Measurements from ENCODE around the gene NBR1. TPM values are rescaled to one million over a fixed set of nuclear protein-coding genes. Genes with fewer than 3 reads are reported as not detected.

NBR1 gene
- total RNA-seq, 1 donor from 2014 or later, result 56.1 TPM

GRCh38 chr17:43211123-43211479 is 40.1 kb downstream of the NBR1 start:
- H3K4me3 Mint-ChIP-seq, result peak overlapping the region; percentile 97
- H3K4me1 Mint-ChIP-seq (ENCODE audit: low read depth), result peaks cover 34% of the 10 kb centered on the region
- H3K27me3 Mint-ChIP-seq (ENCODE audit: insufficient read depth), result no peaks in the 10 kb centered on the region
- no peak for DNase-seq (ENCODE audit: low spot score)
- peaks cover 26% of the 10 kb centered on the region for H3K36me3 Mint-ChIP-seq (ENCODE audit: low read depth)
- peak overlapping the region; percentile 90 for H3K27ac Mint-ChIP-seq
- intact Hi-C loops (cut with micrococcal nuclease), result loop anchor here (1.0 to 5.0 kb wide), 5 partner anchors 41 to 213 kb away; partner anchors contain the start of genes BRCA1, RPL27 and VAT1
- no peaks in the 10 kb centered on the region for H3K9me3 Mint-ChIP-seq

GRCh38 chr17:43211480-43212402 is 40.7 kb downstream of the NBR1 start, which contains the start of gene TMEM106A:
Gene TMEM106A (plus strand): TSS chr17:43211875. CDS start chr17:43213042, 1,167 bp downstream.
- Mint-ChIP-seq H3K4me1 (ENCODE audit: low read depth) (peaks cover 35% of the 10 kb centered on the region), H3K9me3 (no peaks in the 10 kb centered on the region), H3K36me3 (ENCODE audit: low read depth) (peaks cover 28% of the 10 kb centered on the region), H3K4me3 (peak within 1 kb of the TSS; percentile 97), H3K27me3 (ENCODE audit: insufficient read depth) (no peaks in the 10 kb centered on the region), H3K27ac (peak within 1 kb of the TSS; percentile 90)
- intact Hi-C loops (cut with micrococcal nuclease), result loop anchor here (1.0 to 5.0 kb wide), 5 partner anchors 41 to 213 kb away; partner anchors contain the start of genes BRCA1, RPL27 and VAT1
- DNase-seq (ENCODE audit: low spot score), result peak; percentile 60

- no peaks in the 10 kb centered on the region for H3K27me3 Mint-ChIP-seq (ENCODE audit: insufficient read depth)
- H3K9me3 Mint-ChIP-seq, result no peaks in the 10 kb centered on the region
- no peak for DNase-seq (ENCODE audit: low spot score)
- H3K27ac Mint-ChIP-seq, result peak overlapping the region; percentile 90
- intact Hi-C loops (cut with micrococcal nuclease), result loop anchor here (5.0 kb wide), 1 partner anchor 191 kb away; the partner anchor contains the start of gene VAT1
- peaks cover 24% of the 10 kb centered on the region for H3K36me3 Mint-ChIP-seq (ENCODE audit: low read depth)
- peak overlapping the region; percentile 97 for H3K4me3 Mint-ChIP-seq
- H3K4me1 Mint-ChIP-seq (ENCODE audit: low read depth), result peaks cover 46% of the 10 kb centered on the region
Measured at GRCh38 chr17:43212641-43213490, 41.9 kb downstream of the NBR1 start.

GRCh38 chr17:43213545-43213944 is 42.5 kb downstream of the NBR1 start:
- Mint-ChIP-seq H3K27me3 (ENCODE audit: insufficient read depth) (no peaks in the 10 kb centered on the region), H3K9me3 (no peaks in the 10 kb centered on the region), H3K36me3 (ENCODE audit: low read depth) (peaks cover 22% of the 10 kb centered on the region), H3K4me1 (ENCODE audit: low read depth) (peaks cover 49% of the 10 kb centered on the region), H3K4me3 (peak overlapping the region; percentile 97), H3K27ac (peak overlapping the region; percentile 42)
- intact Hi-C loops (cut with micrococcal nuclease), result loop anchor here (5.0 kb wide), 1 partner anchor 191 kb away; the partner anchor contains the start of gene VAT1
- DNase-seq (ENCODE audit: low spot score), result no peak

- no peaks in the 10 kb centered on the region for H3K9me3 Mint-ChIP-seq
- no peak for DNase-seq (ENCODE audit: low spot score)
- no peak overlapping the region for H3K4me3 Mint-ChIP-seq
- H3K27me3 Mint-ChIP-seq (ENCODE audit: insufficient read depth), result no peaks in the 10 kb centered on the region
- H3K27ac Mint-ChIP-seq, result no peak overlapping the region
- peaks cover 49% of the 10 kb centered on the region for H3K4me1 Mint-ChIP-seq (ENCODE audit: low read depth)
- intact Hi-C loops (cut with micrococcal nuclease), result no loop called here
- peaks cover 22% of the 10 kb centered on the region for H3K36me3 Mint-ChIP-seq (ENCODE audit: low read depth)
Measured at GRCh38 chr17:43215341-43215740, 44.3 kb downstream of the NBR1 start.

GRCh38 chr17:43216369-43216761 is 45.4 kb downstream of the NBR1 start:
- intact Hi-C loops (cut with micrococcal nuclease), result no loop called here
- peaks cover 20% of the 10 kb centered on the region for H3K36me3 Mint-ChIP-seq (ENCODE audit: low read depth)
- no peak overlapping the region for H3K27ac Mint-ChIP-seq
- peaks cover 40% of the 10 kb centered on the region for H3K4me1 Mint-ChIP-seq (ENCODE audit: low read depth)
- H3K27me3 Mint-ChIP-seq (ENCODE audit: insufficient read depth), result no peaks in the 10 kb centered on the region
- H3K9me3 Mint-ChIP-seq, result no peaks in the 10 kb centered on the region
- H3K4me3 Mint-ChIP-seq, result no peak overlapping the region
- no peak for DNase-seq (ENCODE audit: low spot score)

GRCh38 chr17:43216762-43217613 is 46.0 kb downstream of the NBR1 start:
- H3K36me3 Mint-ChIP-seq (ENCODE audit: low read depth), result peaks cover 21% of the 10 kb centered on the region
- H3K4me1 Mint-ChIP-seq (ENCODE audit: low read depth), result peaks cover 36% of the 10 kb centered on the region
- no peaks in the 10 kb centered on the region for H3K27me3 Mint-ChIP-seq (ENCODE audit: insufficient read depth)
- no peak for DNase-seq (ENCODE audit: low spot score)
- intact Hi-C loops (cut with micrococcal nuclease), result no loop called here
- no peak overlapping the region for H3K27ac Mint-ChIP-seq
- H3K4me3 Mint-ChIP-seq, result no peak overlapping the region
- H3K9me3 Mint-ChIP-seq, result no peaks in the 10 kb centered on the region

GRCh38 chr17:43217614-43218087 is 46.6 kb downstream of the NBR1 start:
- Mint-ChIP-seq H3K9me3 (no peaks in the 10 kb centered on the region), H3K4me3 (no peak overlapping the region), H3K4me1 (ENCODE audit: low read depth) (peaks cover 29% of the 10 kb centered on the region), H3K36me3 (ENCODE audit: low read depth) (peaks cover 21% of the 10 kb centered on the region), H3K27ac (peak overlapping the region; percentile 66), H3K27me3 (ENCODE audit: insufficient read depth) (no peaks in the 10 kb centered on the region)
- no peak for DNase-seq (ENCODE audit: low spot score)
- intact Hi-C loops (cut with micrococcal nuclease), result no loop called here

- Mint-ChIP-seq H3K27ac (no peak overlapping the region), H3K4me3 (no peak overlapping the region), H3K4me1 (ENCODE audit: low read depth) (peaks cover 16% of the 10 kb centered on the region), H3K27me3 (ENCODE audit: insufficient read depth) (no peaks in the 10 kb centered on the region), H3K36me3 (ENCODE audit: low read depth) (peaks cover 21% of the 10 kb centered on the region), H3K9me3 (no peaks in the 10 kb centered on the region)
- intact Hi-C loops (cut with micrococcal nuclease), result no loop called here
- DNase-seq (ENCODE audit: low spot score), result no peak
Measured at GRCh38 chr17:43219001-43219400, 48.0 kb downstream of the NBR1 start.

- Mint-ChIP-seq H3K9me3 (no peaks in the 10 kb centered on the region), H3K36me3 (ENCODE audit: low read depth) (peaks cover 26% of the 10 kb centered on the region), H3K4me3 (no peak overlapping the region), H3K27me3 (ENCODE audit: insufficient read depth) (no peaks in the 10 kb centered on the region), H3K27ac (no peak overlapping the region), H3K4me1 (ENCODE audit: low read depth) (peaks cover 19% of the 10 kb centered on the region)
- DNase-seq (ENCODE audit: low spot score), result no peak
- intact Hi-C loops (cut with micrococcal nuclease), result no loop called here
Measured at GRCh38 chr17:43219746-43220380, 48.8 kb downstream of the NBR1 start.

- H3K9me3 Mint-ChIP-seq, result no peaks in the 10 kb centered on the region
- intact Hi-C loops (cut with micrococcal nuclease), result no loop called here
- no peak overlapping the region for H3K27ac Mint-ChIP-seq
- no peak for DNase-seq (ENCODE audit: low spot score)
- H3K36me3 Mint-ChIP-seq (ENCODE audit: low read depth), result peaks cover 22% of the 10 kb centered on the region
- no peaks in the 10 kb centered on the region for H3K27me3 Mint-ChIP-seq (ENCODE audit: insufficient read depth)
- H3K4me1 Mint-ChIP-seq (ENCODE audit: low read depth), result peaks cover 19% of the 10 kb centered on the region
- no peak overlapping the region for H3K4me3 Mint-ChIP-seq
Measured at GRCh38 chr17:43220511-43221125, 49.6 kb downstream of the NBR1 start.
